Panc1 (cell line): ENCODE measurements around the gene FSD1.

ENCODE experiments used
- CTCF ChIP-seq: fragments of 450-650 bp; IDR thresholded peaks from 2 replicates; pipeline ENCODE4 v1.5.1; 2017; ENCODE audit warnings: mild to moderate bottlenecking
- POLR2AphosphoS5 ChIP-seq: IDR thresholded peaks from 2 replicates; pipeline ENCODE4 v1.6.1; 2012; ENCODE audit warnings: mild to moderate bottlenecking, low read depth, low read length, moderate library complexity
- REST ChIP-seq, 2 experiments: IDR thresholded peaks; 2 replicates each; pipeline ENCODE4 v1.6.1; 2011 to 2012; ENCODE audit warnings: low read depth in 2 of 2, control low read depth in 1 of 2, low read length in 1 of 2, mild to moderate bottlenecking in 1 of 2, moderate library complexity in 1 of 2; ENCODE audit not compliant: insufficient read depth in 1 of 2
- SIN3A ChIP-seq: IDR thresholded peaks from 2 replicates; pipeline ENCODE4 v1.6.1; 2012; ENCODE audit warnings: low read depth, mild to moderate bottlenecking, low read length, moderate library complexity, borderline replicate concordance; ENCODE audit not compliant: insufficient read depth
- TCF7L2 ChIP-seq: IDR thresholded peaks from 2 replicates; pipeline ENCODE4 v1.6.1; 2011; ENCODE audit warnings: mild to moderate bottlenecking, low read depth, low read length, inconsistent platforms

- TF ChIP-seq TCF7L2 (no peak), CTCF (no peak), POLR2AphosphoS5 (no peak), REST (IDR thresholded peaks at IDR 0.05; ENCODE audit: insufficient read depth in 1 of 2, low read depth in 2 of 2, low read length in 1 of 2) (no peak), SIN3A (no peak)
Measured at GRCh38 chr19:4278010-4278409, 26.4 kb upstream of the FSD1 start.
